GM23248 (cell line): ENCODE data around the gene GMPPB. TPM values are rescaled to one million over a fixed set of nuclear protein-coding genes. Genes with fewer than 3 reads are reported as not detected.
A peak's percentile ranks its signal among the peaks of the same experiment; 100 is the strongest.

ENCODE experiments used
- DNase-seq: peaks from one replicate; pipeline ENCODE4 v3.0.0-alpha.2; 2015
- H2AFZ ChIP-seq: fragments of 200-600 bp; sonication (generic); 2 replicates; pipeline ENCODE4 v1.6.1; 2016; ENCODE audit warnings: antibody characterized with exemption
- H3F3A ChIP-seq: fragments of 200-600 bp; sonication (generic); 2 replicates; pipeline ENCODE4 v1.6.1; 2016; ENCODE audit warnings: mild to moderate bottlenecking, antibody characterized with exemption, mixed run types; ENCODE audit not compliant: insufficient read depth
- H3K27ac ChIP-seq: fragments of 200-600 bp; sonication (generic); 2 replicates; pipeline ENCODE4 v1.5.1; 2016; ENCODE audit warnings: mild to moderate bottlenecking
- H3K27me3 ChIP-seq: fragments of 200-600 bp; sonication (generic); replicated peaks from 2 replicates; pipeline ENCODE4 v1.6.1; 2016; ENCODE audit warnings: mild to moderate bottlenecking; ENCODE audit not compliant: insufficient read depth
- H3K36me3 ChIP-seq: fragments of 200-600 bp; sonication (generic); 2 replicates; pipeline ENCODE4 v1.6.1; 2016; ENCODE audit warnings: low read depth, mild to moderate bottlenecking
- H3K4me1 ChIP-seq: fragments of 200-600 bp; sonication (generic); 2 replicates; pipeline ENCODE4 v1.6.1; 2016; ENCODE audit warnings: mild to moderate bottlenecking; ENCODE audit not compliant: insufficient read depth
- H3K4me2 ChIP-seq: fragments of 200-600 bp; sonication (generic); one replicate; pipeline ENCODE4 v1.6.1; 2016; ENCODE audit warnings: mild to moderate bottlenecking; ENCODE audit not compliant: unreplicated experiment
- H3K4me3 ChIP-seq: fragments of 200-600 bp; sonication (generic); 2 replicates; pipeline ENCODE4 v1.5.1; 2016; ENCODE audit warnings: mild to moderate bottlenecking
- H3K79me2 ChIP-seq: fragments of 200-600 bp; sonication (generic); 2 replicates; pipeline ENCODE4 v1.6.1; 2016; ENCODE audit warnings: mild to moderate bottlenecking; ENCODE audit not compliant: insufficient read depth
- H3K9ac ChIP-seq: fragments of 200-600 bp; sonication (generic); 2 replicates; pipeline ENCODE4 v1.6.1; 2016; ENCODE audit warnings: mild to moderate bottlenecking
- H3K9me2 ChIP-seq: fragments of 200-600 bp; sonication (generic); 2 replicates; pipeline ENCODE4 v1.6.1; 2016; ENCODE audit warnings: mixed run types, mild to moderate bottlenecking, moderate library complexity; ENCODE audit not compliant: insufficient read depth
- H3K9me3 ChIP-seq: fragments of 200-600 bp; sonication (generic); one replicate; pipeline ENCODE4 v1.6.1; 2017; ENCODE audit warnings: low read depth
- H4K20me1 ChIP-seq: fragments of 200-600 bp; sonication (generic); 2 replicates; pipeline ENCODE4 v1.6.0; 2016; ENCODE audit not compliant: insufficient read depth
- EZH2 ChIP-seq: fragments of 200-600 bp; sonication (generic); IDR thresholded peaks from 2 replicates; pipeline ENCODE4 v1.6.1; 2018; ENCODE audit warnings: antibody characterized with exemption, mild to moderate bottlenecking; ENCODE audit not compliant: insufficient read depth, poor library complexity, severe bottlenecking
- EZH2phosphoT487 ChIP-seq: fragments of 200-600 bp; sonication (generic); IDR thresholded peaks from 2 replicates; pipeline ENCODE4 v1.6.1; 2018; ENCODE audit warnings: antibody characterized with exemption, moderate library complexity, mild to moderate bottlenecking, low read depth; ENCODE audit not compliant: insufficient read depth
- WGBS, 2 experiments: methylation state at CpG; one replicate each; pipeline ENCODE4 v1.1.6; 2015 to 2017; ENCODE audit warnings: low lambda C conversion rate in 2 of 2, low coverage in 1 of 2; ENCODE audit errors: missing lambda C conversion rate in 2 of 2; 5-methylcytosine and 5-hydroxymethylcytosine counted together
- in situ Hi-C: fragments of 300-500 bp; cut with MboI; formaldehyde crosslinking; loops from 2 replicates; pipeline ENCODE4 v1.15.0; 2020
- polyA plus RNA-seq: library from polyadenylated mRNA; unstranded; fragments of >200 nt; fragmentation: Nextera tagmentation; extraction: Ambion mirVana; gene quantifications from 2 replicates; pipeline ENCODE4 v1.2.1, GENCODE V29; 2016
- total RNA-seq: library from RNA; depleted of rRNA; stranded (reverse); fragments of >200 nt; shearing (Covaris generic); gene quantifications from 2 replicates; pipeline ENCODE4 v1.2.3, GENCODE V29; 2014; rRNA removed

GMPPB gene
- total RNA-seq = 36.2 and 37.8 TPM in 2 replicates
- 22.8 and 24.1 TPM in 2 replicates for polyA plus RNA-seq

GRCh38 chr3:49723628-49724551, at the start of gene GMPPB:
Gene GMPPB, minus strand, starts transcription at chr3:49723951. Its CDS starts 225 bp downstream, at chr3:49723726.
- H3K9me3 ChIP-seq = no peaks in the 10 kb centered on the region
- H4K20me1 ChIP-seq = no peaks in the 10 kb centered on the region
- DNase-seq = peak; percentile 100
- H3K4me3 ChIP-seq = peak within 1 kb of the TSS; percentile 95
- H3K4me1 ChIP-seq = peaks cover 7% of the 10 kb centered on the region; the same call in 1 of the 2 replicates
- peak within 1 kb of the TSS; percentile 100 for H3K9ac ChIP-seq
- peaks cover 18% of the 10 kb centered on the region for H3K79me2 ChIP-seq
- peak within 1 kb of the TSS; percentile 90 for H3K4me2 ChIP-seq
- TF ChIP-seq EZH2phosphoT487 = no peak
- no peak for TF ChIP-seq EZH2
- H3K27ac ChIP-seq = peak within 1 kb of the TSS; percentile 96
- H3K9me2 ChIP-seq = no peaks in the 10 kb centered on the region
- H3K27me3 ChIP-seq = no peaks in the 10 kb centered on the region
- peak within 1 kb of the TSS; percentile 67 for H2AFZ ChIP-seq
- peaks cover 10% of the 10 kb centered on the region; the same call in 1 of the 2 replicates for H3F3A ChIP-seq
- 0 out of 2 replicates have a peak, but pooled peaks cover 1% of the 10 kb centered on the region for H3K36me3 ChIP-seq
- in situ Hi-C loops = no loop called here
- 1% methylated on average over 68 to 90 of the region's 102 CpGs for WGBS, 2 experiments

- Histone ChIP-seq H3K4me1 (no peaks in the 10 kb centered on the region; the same call in 1 of the 2 replicates), H2AFZ (no peak overlapping the region), H4K20me1 (no peaks in the 10 kb centered on the region), H3K9me3 (no peaks in the 10 kb centered on the region), H3K9ac (no peak overlapping the region), H3K9me2 (no peaks in the 10 kb centered on the region), H3F3A (0 out of 2 replicates have a peak, but pooled peaks cover 13% of the 10 kb centered on the region), H3K4me3 (no peak overlapping the region), H3K79me2 (peaks cover 99% of the 10 kb centered on the region), H3K27ac (no peak overlapping the region), H3K27me3 (no peaks in the 10 kb centered on the region), H3K36me3 (0 out of 2 replicates have a peak, but pooled peaks cover 6% of the 10 kb centered on the region), H3K4me2 (no peak overlapping the region)
- in situ Hi-C loops = no loop called here
- WGBS, 2 experiments = 88 to 92% methylated on average over 2 of the region's 2 CpGs
- DNase-seq = no peak
- no peak for TF ChIP-seq EZH2
- TF ChIP-seq EZH2phosphoT487 = no peak
Measured at GRCh38 chr3:49772703-49773102, 49.0 kb upstream of the GMPPB start.

GRCh38 chr3:49771340-49771938, 47.7 kb upstream of the GMPPB start:
- Histone ChIP-seq H3K4me1 (no peaks in the 10 kb centered on the region; the same call in 1 of the 2 replicates), H3K27me3 (no peaks in the 10 kb centered on the region), H3K27ac (no peak overlapping the region), H3K4me2 (no peak overlapping the region), H3K9me3 (no peaks in the 10 kb centered on the region), H3K4me3 (no peak overlapping the region), H3K36me3 (0 out of 2 replicates have a peak, but pooled peaks cover 6% of the 10 kb centered on the region), H3F3A (0 out of 2 replicates have a peak, but pooled peaks cover 13% of the 10 kb centered on the region), H2AFZ (no peak overlapping the region), H4K20me1 (no peaks in the 10 kb centered on the region), H3K9me2 (no peaks in the 10 kb centered on the region), H3K79me2 (peaks cover 99% of the 10 kb centered on the region), H3K9ac (no peak overlapping the region)
- in situ Hi-C loops = no loop called here
- 14 to 24% methylated on average over 1 of the region's 1 CpG for WGBS, 2 experiments
- no peak for TF ChIP-seq EZH2phosphoT487
- TF ChIP-seq EZH2 = no peak
- DNase-seq = no peak

GRCh38 chr3:49769926-49770325, 46.2 kb upstream of the GMPPB start:
- Histone ChIP-seq H3F3A (0 out of 2 replicates have a peak, but pooled peaks cover 9% of the 10 kb centered on the region), H2AFZ (no peak overlapping the region), H3K79me2 (peaks cover 99% of the 10 kb centered on the region), H3K4me3 (no peak overlapping the region), H3K9me2 (no peaks in the 10 kb centered on the region), H3K4me1 (no peaks in the 10 kb centered on the region; the same call in 1 of the 2 replicates), H3K4me2 (no peak overlapping the region), H3K9me3 (no peaks in the 10 kb centered on the region), H3K36me3 (no peaks in the 10 kb centered on the region), H3K27me3 (no peaks in the 10 kb centered on the region), H4K20me1 (no peaks in the 10 kb centered on the region), H3K9ac (no peak overlapping the region), H3K27ac (no peak overlapping the region)
- DNase-seq = no peak
- in situ Hi-C loops = no loop called here
- TF ChIP-seq EZH2phosphoT487 (no peak), EZH2 (no peak)
